HCT116 (cell line): ENCODE data around the gene ADNP.

Experiments used
- CEBPB ChIP-seq: IDR thresholded peaks from 2 replicates; pipeline ENCODE4 v1.6.1; 2012; ENCODE audit warnings: low read depth
- ELF1 ChIP-seq: IDR thresholded peaks from 2 replicates; pipeline ENCODE4 v1.6.1; 2012; ENCODE audit warnings: low read depth, borderline replicate concordance
- EZH2 ChIP-seq: fragments of 200-600 bp; sonication (generic); IDR thresholded peaks from 2 replicates; pipeline ENCODE4 v1.6.1; 2017; ENCODE audit warnings: antibody characterized with exemption, mixed run types
- EZH2phosphoT487 ChIP-seq: fragments of 200-600 bp; IDR thresholded peaks from 2 replicates; pipeline ENCODE4 v1.6.1; 2018; ENCODE audit warnings: antibody characterized with exemption, borderline replicate concordance
- FOSL1 ChIP-seq: IDR thresholded peaks from 2 replicates; pipeline ENCODE4 v1.6.1; 2012; ENCODE audit warnings: low read depth
- MAX ChIP-seq: IDR thresholded peaks from 2 replicates; pipeline ENCODE4 v1.6.1; 2012
- POLR2A ChIP-seq: IDR thresholded peaks from 2 replicates; pipeline ENCODE4 v1.7.0; 2011; ENCODE audit warnings: borderline replicate concordance; ENCODE audit not compliant: insufficient read depth, insufficient read length; ENCODE audit errors: extremely low read depth
- REST ChIP-seq: IDR thresholded peaks from 2 replicates; pipeline ENCODE4 v1.6.1; 2012; ENCODE audit warnings: low read depth
- SP1 ChIP-seq: IDR thresholded peaks from 2 replicates; pipeline ENCODE4 v1.6.1; 2012; ENCODE audit warnings: low read depth
- YY1 ChIP-seq: IDR thresholded peaks from 2 replicates; pipeline ENCODE4 v1.6.1; 2011; ENCODE audit warnings: low read length, low read depth, moderate library complexity, mild to moderate bottlenecking; ENCODE audit not compliant: insufficient replicate concordance; ENCODE audit errors: extremely low read depth
- ZFX ChIP-seq: fragments of 450-650 bp; IDR thresholded peaks from 2 replicates; pipeline ENCODE4 v1.6.1; 2017
- ZNF274 ChIP-seq: fragments of 200-500 bp; sonication (Bioruptor generic); IDR thresholded peaks from 2 replicates; pipeline ENCODE4 v1.6.1; 2014; ENCODE audit warnings: mild to moderate bottlenecking, low read depth, low read length, inconsistent platforms
- TF ChIP-seq, protein P1 (sequence below), 3 experiments: fragments of 200-600 bp in 1 of 3; sonication (generic) in 1 of 3; IDR thresholded peaks in 2 of 3; conservative IDR thresholded peaks in 1 of 3; 2 replicates each; pipeline ENCODE4 v1.5.1; 2012 to 2017; ENCODE audit warnings: low read depth in 2 of 3, low read length in 2 of 3, antibody characterized with exemption in 1 of 3, borderline replicate concordance in 1 of 3, control low read depth in 1 of 3, mild to moderate bottlenecking in 1 of 3, mixed read lengths in 1 of 3, mixed run types in 1 of 3, moderate library complexity in 1 of 3; ENCODE audit not compliant: insufficient read depth in 1 of 3

DNA sequence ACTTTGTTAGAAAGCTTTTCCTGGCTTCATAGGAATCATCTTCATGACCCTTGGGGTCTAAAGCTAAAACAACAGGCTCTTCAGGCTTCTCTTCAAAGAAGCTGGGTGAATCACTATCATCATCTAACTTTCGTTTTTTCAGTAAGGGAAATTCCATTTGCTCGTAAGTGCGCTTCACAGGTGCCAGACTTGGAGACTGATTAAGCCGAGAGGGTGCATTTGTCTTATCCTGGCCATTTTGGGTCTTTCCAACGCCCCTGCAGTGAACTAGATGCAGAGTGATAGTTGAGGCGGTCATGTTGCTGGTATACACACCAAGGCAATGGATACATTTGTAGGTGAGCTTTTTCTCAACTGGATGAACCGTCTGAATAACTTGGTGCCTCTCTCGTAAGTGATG lies 38.8 kb downstream of the ADNP start:
- TF ChIP-seq ELF1 = no peak
- TF ChIP-seq, protein P1, sequence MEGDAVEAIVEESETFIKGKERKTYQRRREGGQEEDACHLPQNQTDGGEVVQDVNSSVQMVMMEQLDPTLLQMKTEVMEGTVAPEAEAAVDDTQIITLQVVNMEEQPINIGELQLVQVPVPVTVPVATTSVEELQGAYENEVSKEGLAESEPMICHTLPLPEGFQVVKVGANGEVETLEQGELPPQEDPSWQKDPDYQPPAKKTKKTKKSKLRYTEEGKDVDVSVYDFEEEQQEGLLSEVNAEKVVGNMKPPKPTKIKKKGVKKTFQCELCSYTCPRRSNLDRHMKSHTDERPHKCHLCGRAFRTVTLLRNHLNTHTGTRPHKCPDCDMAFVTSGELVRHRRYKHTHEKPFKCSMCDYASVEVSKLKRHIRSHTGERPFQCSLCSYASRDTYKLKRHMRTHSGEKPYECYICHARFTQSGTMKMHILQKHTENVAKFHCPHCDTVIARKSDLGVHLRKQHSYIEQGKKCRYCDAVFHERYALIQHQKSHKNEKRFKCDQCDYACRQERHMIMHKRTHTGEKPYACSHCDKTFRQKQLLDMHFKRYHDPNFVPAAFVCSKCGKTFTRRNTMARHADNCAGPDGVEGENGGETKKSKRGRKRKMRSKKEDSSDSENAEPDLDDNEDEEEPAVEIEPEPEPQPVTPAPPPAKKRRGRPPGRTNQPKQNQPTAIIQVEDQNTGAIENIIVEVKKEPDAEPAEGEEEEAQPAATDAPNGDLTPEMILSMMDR (IDR thresholded peaks at IDR 0.05 in 2 of 3, conservative IDR thresholded peaks at IDR 0.05 in 1 of 3; ENCODE audit: borderline replicate concordance in 1 of 3, insufficient read depth in 1 of 3, low read depth in 2 of 3, low read length in 2 of 3) = no peak
- TF ChIP-seq ZNF274 = no peak
- TF ChIP-seq REST = no peak
- TF ChIP-seq MAX = no peak
- no peak for TF ChIP-seq POLR2A
- TF ChIP-seq ZFX = no peak
- no peak for TF ChIP-seq FOSL1
- TF ChIP-seq EZH2 = no peak
- no peak for TF ChIP-seq SP1
- TF ChIP-seq YY1 = no peak
- no peak for TF ChIP-seq EZH2phosphoT487
- no peak for TF ChIP-seq CEBPB
